ENCODE results near the gene IL10RB. TPM values are rescaled to one million over a fixed set of nuclear protein-coding genes. Genes with fewer than 3 reads are reported as not detected.

Gene IL10RB
- total and polyA plus RNA-seq, 2 of the 13 experiments (the other 11 are each of a cell fraction or from before 2014, with no cell fraction given), result 17.4 to 18.2 TPM

- TF ChIP-seq TMF1 (CRISPR knock-in tag; IDR thresholded peaks at IDR 0.05; ENCODE audit: low read depth) (0 out of 2 replicates have a peak, but pooled peaks have one; percentile 35), U2AF1 (optimal IDR thresholded peaks at IDR 0.05; ENCODE audit: low read depth, low read length) (no peak), MXD3 (CRISPR knock-in tag; IDR thresholded peaks at IDR 0.05) (peak; percentile 37; the same call in 1 of the 2 replicates), E2F5 (CRISPR knock-in tag; conservative IDR thresholded peaks at IDR 0.05) (no peak), ZMAT3 (CRISPR knock-in tag; conservative IDR thresholded peaks at IDR 0.05) (peak; percentile 72; the same call in 1 of the 2 replicates), XRCC5 (optimal IDR thresholded peaks at IDR 0.05; ENCODE audit: low read length) (peak; percentile 49), HNRNPL (IDR thresholded peaks at IDR 0.05; ENCODE audit: low read depth, low read length) (0 out of 2 replicates have a peak, but pooled peaks have one; percentile 42), ZNF563 (CRISPR knock-in tag; IDR thresholded peaks at IDR 0.05) (peak; percentile 64), MEF2D (CRISPR knock-in tag; IDR thresholded peaks at IDR 0.05) (no peak; the same call in 1 of the 2 replicates), MAZ (IDR thresholded peaks at IDR 0.05; ENCODE audit: borderline replicate concordance, low read depth, low read length) (peak; percentile 44; the same call in 1 of the 2 replicates), MAZ (CRISPR knock-in tag; IDR thresholded peaks at IDR 0.05; ENCODE audit: low read depth) (no peak; the same call in 1 of the 2 replicates), ZNF18 (CRISPR knock-in tag; IDR thresholded peaks at IDR 0.05; ENCODE audit: insufficient replicate concordance) (no peak), KDM5B (CRISPR knock-in tag; IDR thresholded peaks at IDR 0.05; ENCODE audit: borderline replicate concordance) (peak; percentile 36; the same call in 1 of the 2 replicates), CHD2 (IDR thresholded peaks at IDR 0.05; ENCODE audit: low read depth, low read length) (no peak), BCL6 (CRISPR knock-in tag; IDR thresholded peaks at IDR 0.05) (no peak), ZSCAN12 (CRISPR knock-in tag; IDR thresholded peaks at IDR 0.05) (0 out of 2 replicates have a peak, but pooled peaks have one; percentile 45), NAIF1 (CRISPR knock-in tag; IDR thresholded peaks at IDR 0.05; ENCODE audit: borderline replicate concordance) (no peak), SRSF1 (optimal IDR thresholded peaks at IDR 0.05; ENCODE audit: low read depth, low read length) (peak; percentile 47), NFATC3 (CRISPR knock-in tag; IDR thresholded peaks at IDR 0.05) (no peak), ZNF598 (CRISPR knock-in tag; IDR thresholded peaks at IDR 0.05; ENCODE audit: borderline replicate concordance) (no peak)
- TF ChIP-seq, protein P1, sequence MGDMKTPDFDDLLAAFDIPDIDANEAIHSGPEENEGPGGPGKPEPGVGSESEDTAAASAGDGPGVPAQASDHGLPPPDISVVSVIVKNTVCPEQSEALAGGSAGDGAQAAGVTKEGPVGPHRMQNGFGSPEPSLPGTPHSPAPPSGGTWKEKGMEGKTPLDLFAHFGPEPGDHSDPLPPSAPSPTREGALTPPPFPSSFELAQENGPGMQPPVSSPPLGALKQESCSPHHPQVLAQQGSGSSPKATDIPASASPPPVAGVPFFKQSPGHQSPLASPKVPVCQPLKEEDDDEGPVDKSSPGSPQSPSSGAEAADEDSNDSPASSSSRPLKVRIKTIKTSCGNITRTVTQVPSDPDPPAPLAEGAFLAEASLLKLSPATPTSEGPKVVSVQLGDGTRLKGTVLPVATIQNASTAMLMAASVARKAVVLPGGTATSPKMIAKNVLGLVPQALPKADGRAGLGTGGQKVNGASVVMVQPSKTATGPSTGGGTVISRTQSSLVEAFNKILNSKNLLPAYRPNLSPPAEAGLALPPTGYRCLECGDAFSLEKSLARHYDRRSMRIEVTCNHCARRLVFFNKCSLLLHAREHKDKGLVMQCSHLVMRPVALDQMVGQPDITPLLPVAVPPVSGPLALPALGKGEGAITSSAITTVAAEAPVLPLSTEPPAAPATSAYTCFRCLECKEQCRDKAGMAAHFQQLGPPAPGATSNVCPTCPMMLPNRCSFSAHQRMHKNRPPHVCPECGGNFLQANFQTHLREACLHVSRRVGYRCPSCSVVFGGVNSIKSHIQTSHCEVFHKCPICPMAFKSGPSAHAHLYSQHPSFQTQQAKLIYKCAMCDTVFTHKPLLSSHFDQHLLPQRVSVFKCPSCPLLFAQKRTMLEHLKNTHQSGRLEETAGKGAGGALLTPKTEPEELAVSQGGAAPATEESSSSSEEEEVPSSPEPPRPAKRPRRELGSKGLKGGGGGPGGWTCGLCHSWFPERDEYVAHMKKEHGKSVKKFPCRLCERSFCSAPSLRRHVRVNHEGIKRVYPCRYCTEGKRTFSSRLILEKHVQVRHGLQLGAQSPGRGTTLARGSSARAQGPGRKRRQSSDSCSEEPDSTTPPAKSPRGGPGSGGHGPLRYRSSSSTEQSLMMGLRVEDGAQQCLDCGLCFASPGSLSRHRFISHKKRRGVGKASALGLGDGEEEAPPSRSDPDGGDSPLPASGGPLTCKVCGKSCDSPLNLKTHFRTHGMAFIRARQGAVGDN (CRISPR knock-in tag; IDR thresholded peaks at IDR 0.05), result peak; percentile 77
Observed at GRCh38 chr21:33229784-33230544, 36.2 kb upstream of the IL10RB start, which contains the start of gene IFNAR2 (continued).
